HG03066 (cell line): ENCODE data around the gene ALDH3B2.
"Not testable (repeated sequence)": the region's sequence is repeated elsewhere in the genome, so short reads cannot be mapped to it uniquely, and the experiment has no call there.

ENCODE experiments used
- ATAC-seq: cut with Tn5 transposase; IDR thresholded peaks from one replicate; pipeline ENCODE4 v1.9.1; 2021; ENCODE audit warnings: low read depth; ENCODE audit not compliant: unreplicated experiment

Gene ALDH3B2

GRCh38 chr11:67663532-67664212 lies 10.8 kb downstream of the ALDH3B2 start:
- ATAC-seq = no peak

GRCh38 chr11:67662835-67663531 lies 11.4 kb downstream of the ALDH3B2 start:
- ATAC-seq = no peak

DNA sequence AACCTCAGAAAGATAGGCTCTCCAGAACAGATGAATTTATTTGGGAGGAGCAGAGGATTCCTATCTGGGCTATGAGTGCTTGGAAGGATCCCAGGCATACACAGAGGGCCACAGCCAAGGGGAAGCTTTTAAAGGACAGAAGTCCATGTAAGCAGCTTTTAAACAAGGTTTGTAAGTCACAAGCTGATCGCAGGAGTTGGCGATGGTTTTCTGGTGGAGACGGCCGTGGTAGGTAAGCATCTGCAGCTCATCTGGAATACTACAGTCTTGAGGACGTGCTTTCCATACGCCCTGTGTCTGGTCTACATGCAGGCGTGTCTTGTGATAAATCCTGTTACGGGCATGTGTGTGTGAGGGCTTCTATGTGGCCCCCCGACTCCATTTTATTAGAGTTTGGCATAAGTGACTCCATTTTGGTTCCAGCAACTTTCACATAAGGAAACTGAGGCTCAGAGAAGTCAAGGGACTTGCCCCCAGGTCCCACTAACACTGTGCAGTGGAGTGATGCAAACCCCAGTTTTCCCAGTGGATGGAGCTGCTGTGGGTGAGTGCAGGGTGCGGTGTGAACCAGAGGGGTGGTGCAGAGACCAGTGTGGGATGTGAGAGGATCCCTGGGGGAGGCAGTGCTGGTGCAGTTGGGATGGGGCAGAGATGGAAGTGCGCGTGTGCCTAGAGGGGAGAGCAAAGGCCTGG lies 12.1 kb downstream of the ALDH3B2 start:
- no peak for ATAC-seq

- not testable (repeated sequence) for ATAC-seq
These were observed 13.7 kb downstream of the ALDH3B2 start for GRCh38 chr11:67660752-67661151.

DNA sequence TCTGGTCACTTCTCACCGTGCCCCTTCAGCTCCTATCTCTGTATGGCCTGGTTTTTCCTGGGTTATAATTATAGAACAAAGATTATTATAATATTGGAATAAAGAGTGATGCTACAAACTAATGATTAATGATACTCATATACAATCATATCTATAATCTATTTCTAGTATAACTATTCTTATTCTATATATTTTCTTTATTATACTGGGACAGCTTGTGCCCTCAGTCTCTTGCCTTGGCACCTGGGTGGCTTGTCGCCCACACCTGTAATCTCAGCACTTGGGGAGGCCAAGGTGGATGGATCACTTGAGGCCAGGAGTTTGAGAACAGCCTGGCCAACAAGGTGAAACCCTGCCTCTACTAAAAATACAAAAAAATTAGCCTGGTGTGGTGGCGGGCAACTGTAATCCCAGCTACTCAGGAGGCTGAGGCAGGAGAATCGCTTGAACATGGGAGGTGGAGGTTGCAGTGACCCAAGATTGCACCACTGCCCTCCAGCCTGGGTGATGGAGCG lies 14.7 kb downstream of the ALDH3B2 start:
- not testable (repeated sequence) for ATAC-seq

GRCh38 chr11:67657300-67657699 lies 17.1 kb downstream of the ALDH3B2 start:
- ATAC-seq = no peak

DNA sequence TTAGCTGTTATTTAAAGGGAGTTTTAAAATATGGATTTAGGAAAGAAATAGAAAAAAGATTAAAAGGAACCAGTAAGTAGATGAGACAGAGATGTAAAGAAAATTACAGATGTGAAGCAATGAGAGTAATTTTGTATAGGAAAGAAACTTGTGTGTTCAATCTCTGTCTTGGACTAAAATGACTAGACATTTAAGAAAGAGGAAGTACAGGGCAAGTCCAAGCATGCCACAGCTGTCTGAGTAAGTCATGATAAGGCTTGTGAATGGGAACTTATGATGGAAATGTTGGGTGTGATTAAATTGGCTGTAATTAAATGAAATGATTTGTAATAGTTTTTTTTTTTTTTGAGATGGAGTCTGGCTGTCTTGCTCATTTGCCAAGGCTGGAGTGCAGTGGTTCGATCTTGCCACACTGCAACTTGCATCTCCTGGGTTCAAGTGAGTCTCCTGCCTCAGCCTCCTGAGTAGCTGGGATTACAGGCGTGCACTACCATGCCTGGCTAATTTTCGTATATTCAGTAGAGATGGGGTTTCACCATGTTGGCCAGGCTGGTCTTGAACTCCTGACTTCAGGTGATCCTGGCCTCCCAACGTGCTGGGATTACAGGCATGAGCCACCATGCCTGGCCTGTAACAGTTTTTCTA lies 18.0 kb downstream of the ALDH3B2 start:
- no peak for ATAC-seq

- no peak for ATAC-seq
These were observed 20.2 kb downstream of the ALDH3B2 start for GRCh38 chr11:67654225-67654624.

GRCh38 chr11:67652965-67653845 lies 21.2 kb downstream of the ALDH3B2 start:
- ATAC-seq = no peak

DNA sequence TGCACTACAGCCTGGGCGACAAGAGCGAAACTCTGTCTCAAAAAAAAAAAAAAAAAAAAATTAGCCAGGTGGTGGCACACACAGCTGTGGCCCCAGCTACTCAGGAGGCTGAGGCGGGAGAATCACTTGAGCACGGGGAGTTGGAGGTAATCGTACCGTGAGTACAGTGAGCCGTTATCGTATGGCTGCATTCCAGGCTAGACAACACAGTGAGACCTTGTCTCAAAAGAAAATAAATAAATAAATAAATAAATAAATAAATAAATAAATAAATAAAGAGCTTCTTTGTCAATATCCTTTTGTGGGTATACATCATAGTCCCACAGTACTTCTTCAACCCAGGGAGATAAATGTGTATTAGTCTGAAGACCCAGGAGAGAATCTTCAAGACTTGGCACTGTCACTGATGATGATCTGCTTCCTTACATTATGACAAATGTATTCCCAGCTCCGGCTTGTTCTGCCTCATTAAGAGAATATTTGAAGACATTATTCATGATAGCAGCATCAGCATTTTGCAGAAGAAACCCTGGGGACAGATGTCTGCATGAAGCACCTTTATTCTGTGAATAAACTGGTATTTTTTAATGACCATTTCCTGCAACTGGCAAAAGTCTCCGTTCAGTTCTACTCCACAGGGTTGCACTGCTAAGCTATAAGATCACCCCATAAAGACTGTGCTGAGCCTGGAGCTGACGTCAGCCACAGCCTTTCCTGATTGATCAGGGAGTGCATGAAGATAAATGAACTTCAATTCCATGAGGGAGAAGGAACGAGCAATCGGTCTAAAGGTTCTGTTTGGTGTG lies 22.2 kb downstream of the ALDH3B2 start:
- ATAC-seq = no peak

- ATAC-seq = no peak
These were observed 24.6 kb downstream of the ALDH3B2 start for GRCh38 chr11:67649634-67650510.

GRCh38 chr11:67648796-67649613 lies 25.4 kb downstream of the ALDH3B2 start:
- no peak for ATAC-seq

- ATAC-seq = no peak
These were observed 26.2 kb downstream of the ALDH3B2 start for GRCh38 chr11:67648140-67648795.

DNA sequence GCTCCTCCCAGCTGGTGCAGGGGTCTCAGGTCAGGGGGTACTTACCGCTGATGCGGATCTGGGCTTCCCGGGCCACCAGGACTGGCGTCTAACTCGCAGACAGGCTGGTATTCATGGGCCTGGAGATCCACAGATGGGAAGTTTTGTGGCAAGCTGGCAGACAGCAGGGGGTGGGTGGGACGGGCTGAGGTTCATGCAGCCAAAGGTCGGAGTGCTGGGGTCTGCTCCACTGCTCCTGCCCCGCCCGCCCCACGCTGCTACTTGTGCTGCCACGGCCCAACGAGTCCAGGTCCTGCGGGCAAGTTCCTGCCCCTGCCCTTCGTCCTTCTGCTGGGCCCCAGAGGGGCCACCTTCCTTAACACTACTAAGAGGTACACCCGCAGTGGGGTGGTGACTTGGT lies 27.0 kb downstream of the ALDH3B2 start:
- no peak for ATAC-seq

- ATAC-seq = no peak
These were observed 27.7 kb downstream of the ALDH3B2 start for GRCh38 chr11:67646535-67647336.
